Nephron progenitor cell (in vitro differentiated cells): ENCODE measurements around the gene RIMS3.
"Not testable (repeated sequence)": the region's sequence is repeated elsewhere in the genome, so short reads cannot be mapped to it uniquely, and the experiment has no call there.

Source experiments
- DNase-seq: peaks from one replicate; pipeline ENCODE4 v3.0.0; 2021
- H3K27ac Mint-ChIP-seq: 2 replicates; pipeline ENCODE4 v1.8.0; 2021; ENCODE audit warnings: mild to moderate bottlenecking, moderate library complexity, mixed read lengths
- H3K27me3 Mint-ChIP-seq: 2 replicates; pipeline ENCODE4 v1.8.0; 2021; ENCODE audit warnings: mild to moderate bottlenecking, low read depth, mixed read lengths; ENCODE audit not compliant: poor library complexity
- H3K36me3 Mint-ChIP-seq: 2 replicates; pipeline ENCODE4 v1.8.0; 2021; ENCODE audit warnings: low read depth, mixed read lengths
- H3K4me1 Mint-ChIP-seq: 2 replicates; pipeline ENCODE4 v1.8.0; 2021; ENCODE audit warnings: mixed read lengths
- H3K4me3 Mint-ChIP-seq: 2 replicates; pipeline ENCODE4 v1.8.0; 2021; ENCODE audit warnings: mild to moderate bottlenecking, moderate library complexity, mixed read lengths
- H3K9me3 Mint-ChIP-seq: 2 replicates; pipeline ENCODE4 v1.8.0; 2021; ENCODE audit warnings: mild to moderate bottlenecking, moderate library complexity, mixed read lengths
- TF ChIP-seq, protein P1 (sequence below): fragments of 200-600 bp; sonication (generic); IDR thresholded peaks from 2 replicates; pipeline ENCODE4 v1.5.0; 2021; ENCODE audit warnings: antibody characterized with exemption

The RIMS3 gene

DNA sequence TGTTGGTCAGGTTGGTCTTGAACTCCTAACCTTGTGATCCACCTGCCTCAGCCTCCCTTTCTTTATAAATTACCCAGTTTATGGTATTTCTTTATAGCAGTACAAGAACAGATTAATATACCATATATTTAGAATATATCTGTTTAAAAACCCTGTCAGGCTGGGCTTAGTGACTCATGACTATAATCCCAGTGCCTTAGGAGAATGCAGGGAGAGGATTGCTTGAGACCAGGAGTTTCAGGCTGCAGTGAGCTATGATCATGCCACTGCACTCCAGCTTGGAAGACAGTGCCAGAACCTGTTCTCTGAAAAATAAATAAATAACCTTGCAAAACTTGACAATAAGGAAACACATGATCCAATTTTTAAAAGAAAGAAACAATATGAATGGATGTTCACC lies 90.1 kb downstream of the RIMS3 start:
- Mint-ChIP-seq H3K4me3 (no peak overlapping the region), H3K27me3 (peaks cover 7% of the 10 kb centered on the region), H3K27ac (no peak overlapping the region), H3K9me3 (peaks cover 25% of the 10 kb centered on the region), H3K4me1 (no peaks in the 10 kb centered on the region), H3K36me3 (no peaks in the 10 kb centered on the region)
- DNase-seq: no peak
- TF ChIP-seq, protein P1, sequence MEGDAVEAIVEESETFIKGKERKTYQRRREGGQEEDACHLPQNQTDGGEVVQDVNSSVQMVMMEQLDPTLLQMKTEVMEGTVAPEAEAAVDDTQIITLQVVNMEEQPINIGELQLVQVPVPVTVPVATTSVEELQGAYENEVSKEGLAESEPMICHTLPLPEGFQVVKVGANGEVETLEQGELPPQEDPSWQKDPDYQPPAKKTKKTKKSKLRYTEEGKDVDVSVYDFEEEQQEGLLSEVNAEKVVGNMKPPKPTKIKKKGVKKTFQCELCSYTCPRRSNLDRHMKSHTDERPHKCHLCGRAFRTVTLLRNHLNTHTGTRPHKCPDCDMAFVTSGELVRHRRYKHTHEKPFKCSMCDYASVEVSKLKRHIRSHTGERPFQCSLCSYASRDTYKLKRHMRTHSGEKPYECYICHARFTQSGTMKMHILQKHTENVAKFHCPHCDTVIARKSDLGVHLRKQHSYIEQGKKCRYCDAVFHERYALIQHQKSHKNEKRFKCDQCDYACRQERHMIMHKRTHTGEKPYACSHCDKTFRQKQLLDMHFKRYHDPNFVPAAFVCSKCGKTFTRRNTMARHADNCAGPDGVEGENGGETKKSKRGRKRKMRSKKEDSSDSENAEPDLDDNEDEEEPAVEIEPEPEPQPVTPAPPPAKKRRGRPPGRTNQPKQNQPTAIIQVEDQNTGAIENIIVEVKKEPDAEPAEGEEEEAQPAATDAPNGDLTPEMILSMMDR: no peak

DNA sequence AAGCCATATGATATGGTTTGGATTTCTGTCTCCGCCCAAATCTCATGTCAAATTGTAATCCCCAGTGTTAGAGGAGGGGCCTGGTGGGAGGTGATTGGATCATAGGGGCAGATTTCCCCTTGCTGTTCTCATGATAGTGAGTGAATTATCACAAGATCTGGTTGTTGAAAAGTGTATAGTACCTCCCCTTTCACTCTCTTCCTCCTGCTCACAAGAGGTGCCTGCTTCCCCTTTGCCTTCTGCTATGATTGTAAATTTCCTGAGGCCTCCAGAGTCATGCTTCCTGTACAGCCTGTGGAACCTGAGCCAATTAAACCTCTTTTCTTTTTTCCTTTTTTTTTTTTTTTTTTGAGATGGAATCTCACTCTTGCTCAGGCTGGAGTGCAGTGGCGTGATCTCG lies 90.7 kb downstream of the RIMS3 start:
- H3K4me3 Mint-ChIP-seq, H3K4me1 Mint-ChIP-seq, H3K36me3 Mint-ChIP-seq, DNase-seq, H3K27me3 Mint-ChIP-seq, H3K27ac Mint-ChIP-seq: not testable (repeated sequence)
- H3K9me3 Mint-ChIP-seq: peaks cover 25% of the 10 kb centered on the region
